GM21529 (cell line): Measurements from ENCODE around the gene LRRC8B.

Experiments
- ATAC-seq: cut with Tn5 transposase; IDR thresholded peaks from one replicate; pipeline ENCODE4 v1.9.1; 2021; ENCODE audit not compliant: unreplicated experiment

The LRRC8B gene

DNA sequence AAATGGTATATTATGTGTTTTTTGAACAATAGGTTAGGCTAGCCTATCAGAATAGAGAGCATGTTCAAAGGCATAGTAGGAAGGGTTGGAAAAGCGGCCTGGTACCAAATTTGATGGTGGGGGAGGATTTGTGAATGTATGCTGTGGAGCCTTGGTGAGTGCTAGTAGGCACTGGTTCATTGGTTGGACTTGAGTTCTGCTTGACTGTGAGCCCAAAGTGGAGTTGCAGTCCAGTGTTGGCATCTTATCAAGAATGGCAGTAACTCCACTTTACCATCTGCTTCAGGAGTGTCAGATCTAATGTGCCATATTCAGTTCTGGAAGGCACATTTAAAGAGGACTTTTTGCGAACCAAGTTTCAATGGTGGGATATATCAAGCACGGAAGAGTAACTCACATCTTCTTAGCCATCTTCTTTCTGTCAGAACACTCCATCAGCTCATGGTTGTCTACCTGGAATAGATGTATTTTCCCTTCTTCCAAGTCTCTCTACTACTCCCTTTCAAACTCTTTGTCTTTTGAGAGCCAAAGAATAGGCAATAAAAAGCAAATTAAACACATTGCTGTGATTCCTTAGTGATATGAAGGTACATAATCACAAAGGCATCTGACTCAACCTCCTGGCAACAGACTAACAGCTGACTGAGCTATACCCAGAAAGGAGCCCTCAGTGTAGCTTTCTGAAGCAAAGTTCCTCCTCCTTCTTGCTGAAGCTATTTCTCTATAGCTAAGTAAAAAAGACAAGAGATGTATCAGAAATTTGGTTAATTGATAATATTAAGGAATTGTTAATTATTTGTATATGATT lies 21.7 kb downstream of the LRRC8B start:
- no peak for ATAC-seq

- no peak for ATAC-seq
These were observed 22.4 kb downstream of the LRRC8B start for GRCh38 chr1:89546934-89547562.

GRCh38 chr1:89547563-89548116 lies 23.0 kb downstream of the LRRC8B start:
- ATAC-seq = peak; percentile 29

DNA sequence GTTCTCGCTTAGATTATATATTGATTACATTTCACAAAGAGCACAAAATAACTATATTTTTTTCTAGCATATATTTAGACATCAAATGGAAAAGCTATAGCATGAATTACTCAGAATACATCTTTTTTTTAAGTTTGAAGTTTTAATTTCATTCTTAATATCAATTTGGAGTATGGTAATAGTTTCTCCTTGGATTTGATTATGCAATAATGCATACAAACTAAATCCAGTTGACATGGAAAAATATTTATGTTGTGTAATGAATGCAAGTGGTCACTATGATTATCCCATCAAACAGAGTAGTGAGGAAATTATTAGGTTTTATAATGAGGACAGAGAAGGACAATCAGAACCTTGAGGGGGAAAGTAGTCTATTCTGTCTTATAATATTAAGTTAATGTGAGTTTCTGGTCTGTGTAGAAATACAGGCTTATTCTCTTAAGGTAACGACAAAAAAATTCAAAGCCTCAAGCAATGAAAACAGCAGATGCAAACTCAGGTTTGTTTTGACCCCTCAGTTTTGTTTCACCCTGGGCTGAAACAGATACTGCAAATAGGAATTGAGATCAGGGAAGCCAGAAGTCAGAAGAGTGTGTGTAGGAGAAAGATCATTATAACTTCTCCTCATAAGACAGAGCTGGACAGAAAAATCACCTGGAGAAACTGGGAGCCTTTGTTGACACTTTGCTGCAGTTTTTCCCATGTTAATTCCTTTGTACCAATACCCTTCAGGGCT lies 23.7 kb downstream of the LRRC8B start:
- ATAC-seq = no peak

- ATAC-seq = no peak
These were observed 26.4 kb downstream of the LRRC8B start for GRCh38 chr1:89550995-89551394.

- ATAC-seq = peak; percentile 80
These were observed 27.9 kb downstream of the LRRC8B start for GRCh38 chr1:89552471-89553081.

GRCh38 chr1:89553157-89553556 lies 28.5 kb downstream of the LRRC8B start:
- ATAC-seq = no peak

DNA sequence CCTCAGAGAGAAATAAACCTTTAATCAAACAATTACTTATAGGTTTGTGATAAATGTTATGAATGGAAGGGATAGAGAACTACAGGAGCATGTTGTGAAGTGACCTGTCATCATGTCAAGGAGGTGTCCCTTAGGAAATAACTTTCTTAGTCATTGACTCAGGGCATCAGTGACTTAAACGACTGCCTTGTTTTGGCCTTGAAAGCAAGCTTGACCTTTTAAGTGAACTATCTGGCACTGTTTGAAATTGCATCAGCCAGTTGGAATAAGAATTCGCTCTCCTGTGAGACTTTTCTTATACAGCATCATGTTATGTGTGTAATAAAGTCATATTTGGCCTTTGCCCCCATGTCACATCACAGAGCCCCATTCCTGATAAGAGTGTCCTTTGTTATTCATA lies 30.9 kb downstream of the LRRC8B start:
- no peak for ATAC-seq

DNA sequence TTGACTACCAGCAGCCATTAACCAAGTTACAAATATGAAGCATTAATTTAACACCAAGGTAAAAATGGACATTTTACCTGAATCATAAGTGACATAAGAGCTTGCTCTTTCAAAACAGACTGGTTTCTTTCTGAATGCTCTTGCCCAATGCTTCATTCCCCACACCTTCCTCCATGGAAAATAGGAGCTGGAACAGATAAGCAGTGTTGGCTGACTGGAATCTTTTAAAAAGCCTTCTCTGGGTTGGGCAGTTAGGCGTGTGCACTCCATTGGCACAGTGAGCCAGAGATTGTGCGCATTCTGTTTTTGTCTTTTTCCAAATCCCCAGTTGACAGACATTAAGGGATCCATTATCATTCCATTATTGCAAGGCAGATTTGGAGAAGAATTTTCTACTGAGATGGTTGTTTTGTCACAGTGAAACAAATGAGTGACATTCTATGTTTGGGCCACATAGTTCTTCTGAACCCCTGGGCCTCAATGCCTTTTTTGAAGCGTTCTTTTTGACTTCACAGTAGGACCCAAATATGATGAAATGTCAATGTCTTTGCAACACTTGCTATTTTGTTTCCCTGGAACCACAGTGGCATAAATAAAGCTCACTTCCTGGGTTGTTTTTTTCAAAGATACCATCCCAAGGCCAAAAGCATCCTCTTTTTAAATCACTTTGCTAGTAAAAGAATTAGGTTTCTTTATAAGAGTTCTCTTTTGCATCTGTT lies 32.3 kb downstream of the LRRC8B start:
- ATAC-seq = no peak

DNA sequence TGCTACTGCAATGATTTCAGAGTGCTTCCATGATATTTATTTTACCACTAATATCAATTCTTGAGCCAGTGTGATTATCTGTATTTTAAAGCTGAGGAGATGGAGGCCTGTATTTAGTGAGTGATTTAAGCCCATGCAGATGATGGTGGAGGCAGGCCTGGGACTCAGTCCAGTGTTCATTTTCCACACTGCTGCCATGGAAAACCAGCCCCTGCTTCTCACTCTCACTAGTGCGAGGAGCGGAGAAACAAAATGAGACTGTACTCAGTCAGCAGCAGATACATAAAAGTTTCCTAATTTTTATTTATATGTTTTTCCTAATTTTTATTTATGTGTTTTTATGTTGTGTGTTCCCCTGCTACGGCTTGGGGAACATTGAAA lies 32.8 kb downstream of the LRRC8B start:
- no peak for ATAC-seq

DNA sequence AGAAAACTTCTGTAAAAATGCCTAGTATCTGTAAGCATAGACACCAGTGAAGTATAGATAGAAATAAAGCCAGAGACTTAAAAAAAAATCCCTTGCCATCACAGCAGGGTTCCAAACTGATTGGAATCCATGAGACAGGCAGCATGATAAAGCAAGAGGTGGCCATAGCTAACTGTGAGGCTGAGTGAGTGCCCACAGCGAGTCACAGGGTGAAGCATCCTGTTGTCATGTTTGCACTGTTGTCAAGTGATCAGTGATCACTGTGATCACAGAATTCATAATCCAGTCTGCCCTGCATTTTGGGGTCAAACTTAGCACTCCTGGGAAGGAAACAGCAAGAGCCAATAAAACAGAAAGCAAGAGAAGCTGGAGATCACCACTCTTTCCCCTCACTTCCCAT lies 33.3 kb downstream of the LRRC8B start:
- ATAC-seq = no peak

- ATAC-seq = no peak
These were observed 39.5 kb downstream of the LRRC8B start for GRCh38 chr1:89563957-89564604.

DNA sequence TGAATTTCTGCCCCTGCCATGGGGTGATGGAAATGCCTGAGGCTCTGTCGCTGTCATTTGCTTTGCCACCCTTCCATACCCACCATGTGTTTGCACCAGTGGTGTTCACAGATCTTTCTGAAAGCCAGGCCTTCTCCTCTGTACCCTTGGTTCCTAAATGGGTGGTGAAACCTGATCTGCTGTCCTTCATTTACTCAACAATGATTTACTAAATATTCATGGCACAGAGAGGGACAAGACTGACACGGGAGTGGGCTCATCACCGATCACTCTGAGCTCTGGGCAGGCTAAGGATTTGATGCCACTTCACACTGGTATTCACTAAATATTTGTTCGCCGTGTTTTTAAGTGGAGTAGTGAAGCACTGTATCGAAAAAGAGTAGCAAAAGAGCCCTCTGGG lies 40.9 kb downstream of the LRRC8B start:
- ATAC-seq = no peak

DNA sequence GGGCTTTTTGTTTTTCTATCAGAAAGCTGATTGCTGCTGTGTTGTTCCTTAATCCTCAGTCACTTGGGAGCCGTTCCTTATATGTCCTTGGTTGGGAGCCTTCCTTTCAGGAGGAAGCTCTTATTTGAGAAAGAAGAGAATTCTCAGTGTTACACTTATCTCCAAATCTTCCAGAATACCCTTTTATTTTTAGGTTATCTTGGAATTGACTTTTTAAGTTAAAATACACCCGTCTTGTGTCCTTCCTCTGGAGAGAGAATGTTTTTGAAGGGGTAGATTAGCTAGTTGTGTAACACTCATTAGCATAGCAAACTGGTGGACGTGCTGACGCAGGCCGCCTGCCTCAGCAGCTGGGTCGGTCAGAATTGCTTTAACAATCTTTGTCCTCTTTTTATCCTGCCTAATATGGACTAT lies 42.1 kb downstream of the LRRC8B start:
- ATAC-seq = no peak

GRCh38 chr1:89567797-89568196 lies 43.2 kb downstream of the LRRC8B start:
- ATAC-seq = no peak

GRCh38 chr1:89573410-89573809 lies 48.8 kb downstream of the LRRC8B start:
- ATAC-seq = no peak

GRCh38 chr1:89574621-89575020 lies 50.0 kb downstream of the LRRC8B start:
- ATAC-seq = no peak

DNA sequence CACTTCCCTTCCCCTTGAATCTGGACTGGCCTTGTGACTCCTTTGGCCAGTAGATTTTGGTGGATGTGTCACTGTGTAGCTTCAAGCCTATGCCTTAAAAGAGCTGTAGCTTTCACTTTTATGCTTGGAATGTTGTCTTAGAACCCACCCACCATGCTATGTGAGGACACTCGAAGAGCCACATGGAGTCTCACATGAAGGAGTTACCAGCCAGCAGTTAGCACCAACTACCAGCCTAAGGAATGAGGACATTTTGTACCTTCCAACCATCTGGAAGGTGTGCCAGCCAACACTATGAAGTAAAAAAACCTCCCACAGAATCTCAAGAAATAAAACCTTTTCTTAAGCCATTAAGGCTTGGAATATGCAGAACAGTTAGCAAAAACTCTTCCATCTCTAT lies 50.6 kb downstream of the LRRC8B start:
- no peak for ATAC-seq

GRCh38 chr1:89576013-89576412 lies 51.4 kb downstream of the LRRC8B start:
- ATAC-seq = no peak

GRCh38 chr1:89578151-89578550 lies 53.5 kb downstream of the LRRC8B start:
- ATAC-seq = no peak
